Nephron progenitor cell (in vitro differentiated cells): ENCODE results near the gene FKBP9.
A peak's percentile ranks its signal among the peaks of the same experiment; 100 is the strongest.

Experiments
- DNase-seq: peaks from one replicate; pipeline ENCODE4 v3.0.0; 2021
- H3K27ac Mint-ChIP-seq: 2 replicates; pipeline ENCODE4 v1.8.0; 2021; ENCODE audit warnings: mild to moderate bottlenecking, moderate library complexity, mixed read lengths
- H3K27me3 Mint-ChIP-seq: 2 replicates; pipeline ENCODE4 v1.8.0; 2021; ENCODE audit warnings: mild to moderate bottlenecking, low read depth, mixed read lengths; ENCODE audit not compliant: poor library complexity
- H3K36me3 Mint-ChIP-seq: 2 replicates; pipeline ENCODE4 v1.8.0; 2021; ENCODE audit warnings: low read depth, mixed read lengths
- H3K4me1 Mint-ChIP-seq: 2 replicates; pipeline ENCODE4 v1.8.0; 2021; ENCODE audit warnings: mixed read lengths
- H3K4me3 Mint-ChIP-seq: 2 replicates; pipeline ENCODE4 v1.8.0; 2021; ENCODE audit warnings: mild to moderate bottlenecking, moderate library complexity, mixed read lengths
- H3K9me3 Mint-ChIP-seq: 2 replicates; pipeline ENCODE4 v1.8.0; 2021; ENCODE audit warnings: mild to moderate bottlenecking, moderate library complexity, mixed read lengths
- CTCF ChIP-seq: fragments of 200-600 bp; sonication (generic); IDR thresholded peaks from 2 replicates; pipeline ENCODE4 v1.5.0; 2021; ENCODE audit warnings: antibody characterized with exemption

FKBP9 gene

DNA sequence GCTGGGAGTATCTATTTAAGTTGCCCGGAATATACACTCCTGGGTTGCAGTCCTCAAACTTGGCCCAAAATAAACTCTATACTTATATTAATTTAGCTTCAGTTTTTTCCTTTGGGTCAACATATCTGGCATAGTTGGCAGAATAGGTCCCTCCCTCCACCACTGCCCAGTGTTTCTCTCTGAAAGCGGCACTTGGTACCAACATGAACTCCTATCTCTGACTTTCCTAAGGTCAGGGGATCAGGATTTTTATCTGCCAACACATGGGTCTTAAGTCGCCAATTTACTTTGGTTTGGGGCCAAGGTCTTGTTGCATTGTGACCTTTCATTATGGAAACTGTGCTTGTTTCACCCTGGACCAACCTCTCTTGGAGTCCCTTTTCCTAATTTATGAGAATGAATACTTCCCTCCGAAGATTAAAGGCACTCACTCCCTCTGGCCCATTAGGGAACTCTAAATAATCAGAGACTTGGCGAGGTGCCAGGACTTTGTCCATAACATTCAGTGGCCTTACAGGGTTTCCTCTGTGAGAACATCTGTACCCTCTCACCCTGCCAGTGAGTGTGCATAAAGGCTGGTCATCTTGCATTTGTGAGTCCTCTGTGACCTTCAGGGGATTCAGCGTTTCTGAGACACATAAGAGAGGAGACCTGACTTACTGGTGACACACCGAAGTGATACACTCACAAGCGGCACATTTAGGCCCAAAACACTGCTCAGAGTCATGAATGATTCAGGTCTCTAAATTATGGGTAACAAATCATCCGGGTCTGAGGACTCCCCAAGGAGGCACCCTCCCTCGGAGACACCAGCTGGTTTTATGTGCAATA lies 19.7 kb upstream of the FKBP9 start:
- Mint-ChIP-seq H3K4me3 (no peak overlapping the region), H3K9me3 (no peaks in the 10 kb centered on the region), H3K36me3 (peaks cover 38% of the 10 kb centered on the region), H3K27ac (peak overlapping the region; percentile 88), H3K4me1 (peaks cover 40% of the 10 kb centered on the region), H3K27me3 (peaks cover 4% of the 10 kb centered on the region)
- no peak for TF ChIP-seq CTCF
- no peak for DNase-seq

DNA sequence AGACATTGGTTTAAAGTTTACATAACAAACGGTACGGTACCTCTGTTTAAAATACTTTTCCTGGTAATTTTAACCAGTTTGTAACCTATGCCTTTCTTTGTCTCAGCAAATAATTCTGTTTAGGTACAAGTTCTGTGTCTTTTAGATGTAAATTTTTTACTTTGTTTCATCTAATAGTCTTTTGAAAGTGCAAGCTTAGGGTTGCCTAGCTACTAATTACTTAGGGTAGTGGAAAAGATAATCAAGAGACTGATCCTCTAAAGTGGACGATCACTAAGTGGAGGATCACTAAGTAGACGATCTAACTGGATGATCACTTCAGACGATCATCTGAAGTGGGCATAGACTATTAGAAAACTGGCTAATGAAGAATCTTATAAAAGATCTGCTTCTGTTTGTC lies 16.1 kb upstream of the FKBP9 start:
- Mint-ChIP-seq H3K36me3 (peaks cover 20% of the 10 kb centered on the region), H3K4me3 (peak overlapping the region; percentile 97), H3K27ac (no peak overlapping the region), H3K27me3 (peaks cover 15% of the 10 kb centered on the region), H3K9me3 (peaks cover 29% of the 10 kb centered on the region), H3K4me1 (peaks cover 40% of the 10 kb centered on the region)
- no peak for TF ChIP-seq CTCF
- no peak for DNase-seq

GRCh38 chr7:32941681-32942414 lies 15.4 kb upstream of the FKBP9 start:
- DNase-seq = no peak
- Mint-ChIP-seq H3K4me3 (peak overlapping the region; percentile 97), H3K9me3 (peaks cover 29% of the 10 kb centered on the region), H3K27me3 (peaks cover 15% of the 10 kb centered on the region), H3K36me3 (peaks cover 17% of the 10 kb centered on the region), H3K27ac (peak overlapping the region; percentile 90), H3K4me1 (peaks cover 38% of the 10 kb centered on the region)
- no peak for TF ChIP-seq CTCF

GRCh38 chr7:32942415-32943251 lies 14.6 kb upstream of the FKBP9 start:
- H3K4me1 Mint-ChIP-seq = peaks cover 30% of the 10 kb centered on the region
- no peak for TF ChIP-seq CTCF
- H3K27me3 Mint-ChIP-seq = peaks cover 21% of the 10 kb centered on the region
- DNase-seq = peak; percentile 81
- peaks cover 17% of the 10 kb centered on the region for H3K36me3 Mint-ChIP-seq
- H3K27ac Mint-ChIP-seq = peak overlapping the region; percentile 90
- H3K9me3 Mint-ChIP-seq = peaks cover 33% of the 10 kb centered on the region
- H3K4me3 Mint-ChIP-seq = peak overlapping the region; percentile 97

DNA sequence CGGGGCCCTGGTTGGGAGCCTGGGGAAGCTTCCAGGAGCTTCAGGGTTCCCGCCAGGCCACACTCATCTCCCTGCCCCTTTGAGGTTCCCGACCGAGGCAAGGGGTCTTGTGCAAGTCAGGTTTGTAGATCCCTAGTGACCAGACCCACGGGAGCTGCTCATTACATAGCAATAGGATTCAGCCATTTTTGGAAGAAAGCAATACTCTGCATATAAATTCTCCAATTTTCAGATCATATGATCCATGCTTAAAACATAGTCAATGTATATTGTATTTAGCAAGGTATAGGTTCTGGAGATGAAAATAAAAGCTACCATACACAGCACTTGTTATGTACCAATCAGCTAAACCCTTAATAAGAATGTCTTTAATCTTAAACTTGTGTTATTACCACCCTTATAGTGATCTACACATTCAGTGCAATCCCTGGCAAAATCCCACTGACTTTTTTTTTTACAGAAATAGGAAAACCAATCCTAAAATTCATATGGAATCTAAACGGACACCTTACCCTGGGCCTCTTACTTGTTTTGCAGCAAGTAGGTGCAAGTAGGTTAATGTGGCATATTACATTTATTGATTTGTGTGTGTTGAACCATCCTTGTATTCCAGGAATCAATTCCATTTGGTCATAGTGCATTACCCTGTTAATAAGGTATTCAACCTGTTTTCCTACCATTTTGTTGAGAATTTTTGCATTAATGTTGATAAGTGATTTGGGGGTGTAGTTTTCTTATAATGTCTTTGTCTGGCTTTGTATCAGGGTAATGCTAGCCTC lies 13.8 kb upstream of the FKBP9 start:
- peaks cover 24% of the 10 kb centered on the region for H3K27me3 Mint-ChIP-seq

More for the DNA sequence above, 13.8 kb upstream of the FKBP9 start:
- Mint-ChIP-seq H3K4me1 (peaks cover 25% of the 10 kb centered on the region), H3K27ac (no peak overlapping the region), H3K4me3 (peak overlapping the region; percentile 64), H3K9me3 (peaks cover 41% of the 10 kb centered on the region), H3K36me3 (peaks cover 17% of the 10 kb centered on the region)
- DNase-seq = no peak
- no peak for TF ChIP-seq CTCF
